AG08396 (cell line): ENCODE data around the gene FAM3A.
"Not testable (repeated sequence)": the region's sequence is repeated elsewhere in the genome, so short reads cannot be mapped to it uniquely, and the experiment has no call there.

Source experiments
- DNase-seq: peaks from one replicate; pipeline ENCODE4 v3.0.0; 2012; ENCODE audit warnings: low spot score, mixed read lengths

Gene FAM3A

DNA sequence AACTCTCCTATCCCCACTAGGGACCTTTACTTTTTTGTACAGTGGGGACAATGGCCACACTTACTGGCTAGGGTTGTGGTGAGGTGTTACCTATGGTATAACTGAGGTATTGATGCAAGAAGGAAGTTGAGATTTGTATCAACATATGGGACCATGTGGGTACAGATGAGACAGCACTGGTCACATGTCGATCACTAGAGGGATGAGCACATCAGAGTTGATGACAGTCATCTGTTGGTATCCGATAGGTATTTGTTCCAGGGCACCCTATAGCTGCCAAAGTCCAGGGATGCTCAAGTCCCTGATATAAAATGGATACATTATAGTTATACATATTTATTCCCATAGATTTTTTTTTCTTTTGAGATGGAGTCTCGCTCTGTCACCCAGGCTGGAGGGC, 13.0 kb downstream of the FAM3A start:
- DNase-seq = no peak

DNA sequence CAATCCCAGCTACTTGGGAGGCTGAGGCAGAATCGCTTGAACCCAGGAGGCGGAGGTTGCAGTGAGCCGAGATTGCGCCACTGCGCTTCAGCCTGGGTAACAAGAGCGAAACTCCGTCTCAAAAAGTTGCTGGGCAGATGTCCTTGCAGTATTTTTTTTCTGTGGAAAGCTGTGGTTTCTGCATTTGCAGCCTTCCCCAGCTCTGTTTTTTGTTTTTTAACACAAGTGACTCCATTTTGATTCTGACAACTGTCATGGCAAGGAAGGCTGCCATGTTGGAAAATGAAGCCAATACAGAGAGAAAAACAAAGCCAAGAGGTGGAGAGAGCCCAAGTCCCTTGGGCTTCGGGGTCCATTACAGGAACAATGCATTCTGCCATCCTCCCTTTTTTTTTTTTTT, 13.9 kb downstream of the FAM3A start:
- no peak for DNase-seq

DNA sequence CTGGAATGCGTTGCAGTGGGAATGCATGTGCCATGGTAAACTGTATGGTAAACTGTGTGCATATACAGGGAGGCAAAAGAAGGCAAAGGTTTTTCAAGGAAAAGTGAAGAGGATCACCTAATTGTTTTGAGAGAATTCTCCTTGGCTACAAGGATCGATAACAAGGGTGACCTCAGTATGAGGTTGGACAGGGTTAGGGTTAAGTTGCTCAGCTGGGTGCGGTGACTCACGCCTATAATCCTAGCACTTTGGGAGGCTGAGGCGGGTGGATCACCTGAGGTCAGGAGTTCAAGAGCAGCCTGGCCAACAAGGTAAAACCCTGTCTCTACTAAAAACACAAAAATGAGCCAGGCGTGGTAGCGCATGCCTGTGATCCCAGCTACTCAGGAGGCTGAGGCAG, 14.6 kb downstream of the FAM3A start:
- not testable (repeated sequence) for DNase-seq

DNA sequence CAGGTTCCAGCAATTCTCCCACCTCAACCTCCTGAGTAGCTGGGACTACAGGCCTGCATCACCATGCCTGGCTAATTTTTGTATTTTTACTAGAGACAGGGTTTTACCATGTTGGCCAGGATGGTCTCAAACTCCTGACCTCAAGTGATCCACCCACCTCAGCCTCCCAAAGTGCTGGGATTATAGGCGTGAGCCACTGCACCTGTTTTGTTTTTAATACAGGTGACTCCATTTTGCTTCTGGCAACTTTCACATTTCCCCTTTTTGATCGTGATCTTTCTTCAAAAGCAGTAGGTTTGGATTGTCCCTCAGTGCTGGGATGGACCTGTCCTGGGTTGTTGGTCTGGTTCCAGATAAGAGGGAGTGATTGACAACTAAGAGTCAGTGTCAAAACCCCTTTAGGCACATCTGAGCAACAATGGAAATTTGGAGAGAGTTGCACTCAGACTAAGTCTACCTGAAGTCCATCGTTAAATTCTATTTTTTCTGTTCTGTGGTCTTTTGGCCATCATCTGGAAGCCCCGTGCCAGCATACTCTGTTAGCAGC, 19.4 kb downstream of the FAM3A start:
- DNase-seq = not testable (repeated sequence)

DNA sequence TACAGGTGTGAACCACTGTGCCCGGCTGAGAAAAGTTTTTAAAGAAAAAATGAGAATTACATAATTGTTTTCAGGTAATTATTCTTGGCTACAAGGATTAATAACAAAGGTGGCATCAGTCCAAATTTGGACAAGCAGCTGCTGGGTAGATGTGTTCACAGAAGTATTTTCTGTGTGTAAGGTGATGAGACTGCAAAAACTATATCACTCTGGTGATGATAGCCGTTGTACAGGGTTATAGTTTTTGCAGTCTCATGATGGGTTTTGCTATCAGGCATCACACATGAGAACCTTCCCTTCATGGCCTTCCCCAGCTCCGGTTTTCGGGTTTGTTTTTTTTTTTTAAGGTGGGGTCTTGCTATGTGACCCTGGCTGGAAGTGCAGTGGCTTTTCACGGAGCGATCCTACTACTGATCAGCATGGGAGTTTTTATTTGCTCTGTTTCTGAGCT, 20.5 kb downstream of the FAM3A start:
- DNase-seq = no peak

DNA sequence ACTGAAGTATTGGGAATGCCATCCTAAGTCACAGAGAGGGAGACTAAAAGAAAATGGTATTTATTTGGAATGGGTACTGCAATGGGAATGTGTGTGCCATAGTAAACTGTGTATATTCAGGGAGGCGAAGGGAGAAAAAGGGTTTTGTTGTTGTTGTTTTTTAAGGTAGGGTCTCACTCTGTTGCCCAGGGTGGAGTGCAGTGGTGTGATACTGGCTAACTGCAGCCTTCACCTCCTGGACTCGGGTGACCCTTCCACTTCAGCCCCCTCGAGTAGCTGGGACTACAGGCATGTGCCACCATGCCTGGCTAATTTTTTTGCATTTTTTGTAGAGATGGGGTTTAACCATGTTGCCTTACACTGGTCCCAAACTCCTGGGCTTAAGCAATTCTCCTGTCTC, 21.3 kb downstream of the FAM3A start:
- DNase-seq = no peak

GRCh38 chrX:154490414-154491083, 25.5 kb downstream of the FAM3A start, which contains the start of gene SLC10A3:
SLC10A3 (minus strand) TSS chrX:154490629; CDS start chrX:154488940, 1,689 bp downstream.
- peak; percentile 95 for DNase-seq

DNA sequence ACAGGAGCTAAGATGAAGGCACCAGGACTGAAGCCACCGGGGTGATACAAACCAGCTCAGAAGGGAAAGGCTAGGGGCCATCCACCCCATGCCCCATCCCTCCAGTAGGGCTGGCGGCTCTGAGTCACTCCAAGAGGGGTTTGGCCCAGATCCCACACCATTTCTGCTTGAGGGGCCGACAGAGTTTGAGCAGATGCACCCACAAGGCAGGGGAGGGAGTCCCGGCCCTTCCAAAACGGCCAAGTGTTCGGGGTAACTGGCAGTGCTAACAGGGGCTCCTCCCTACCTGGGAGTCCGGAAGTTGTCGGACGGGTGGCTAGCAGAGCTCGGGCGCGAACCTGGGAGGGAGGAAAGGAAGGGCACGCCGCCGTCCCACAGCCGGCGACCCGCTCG, 26.0 kb downstream of the FAM3A start:
- peak; percentile 54 for DNase-seq

DNA sequence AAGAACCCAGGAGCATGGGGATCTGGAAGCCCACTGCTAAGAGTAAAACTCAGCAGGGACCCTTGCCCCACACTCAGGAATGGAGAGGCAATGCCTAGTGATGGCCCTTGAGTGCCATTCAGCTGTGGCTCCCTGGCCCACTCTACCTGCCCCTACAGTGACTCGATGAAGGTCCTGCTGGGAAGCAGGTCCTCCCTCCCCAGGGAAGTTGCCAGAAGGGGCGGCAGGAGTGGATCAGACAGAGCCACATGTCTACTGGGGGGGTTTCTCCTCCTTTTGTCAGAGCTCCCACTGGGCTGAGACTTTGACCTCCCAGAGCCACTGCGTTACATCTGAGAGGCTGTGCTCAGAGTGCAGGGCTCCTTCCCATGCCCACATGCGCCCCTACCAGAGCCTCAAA, 26.9 kb downstream of the FAM3A start:
- DNase-seq = no peak

DNA sequence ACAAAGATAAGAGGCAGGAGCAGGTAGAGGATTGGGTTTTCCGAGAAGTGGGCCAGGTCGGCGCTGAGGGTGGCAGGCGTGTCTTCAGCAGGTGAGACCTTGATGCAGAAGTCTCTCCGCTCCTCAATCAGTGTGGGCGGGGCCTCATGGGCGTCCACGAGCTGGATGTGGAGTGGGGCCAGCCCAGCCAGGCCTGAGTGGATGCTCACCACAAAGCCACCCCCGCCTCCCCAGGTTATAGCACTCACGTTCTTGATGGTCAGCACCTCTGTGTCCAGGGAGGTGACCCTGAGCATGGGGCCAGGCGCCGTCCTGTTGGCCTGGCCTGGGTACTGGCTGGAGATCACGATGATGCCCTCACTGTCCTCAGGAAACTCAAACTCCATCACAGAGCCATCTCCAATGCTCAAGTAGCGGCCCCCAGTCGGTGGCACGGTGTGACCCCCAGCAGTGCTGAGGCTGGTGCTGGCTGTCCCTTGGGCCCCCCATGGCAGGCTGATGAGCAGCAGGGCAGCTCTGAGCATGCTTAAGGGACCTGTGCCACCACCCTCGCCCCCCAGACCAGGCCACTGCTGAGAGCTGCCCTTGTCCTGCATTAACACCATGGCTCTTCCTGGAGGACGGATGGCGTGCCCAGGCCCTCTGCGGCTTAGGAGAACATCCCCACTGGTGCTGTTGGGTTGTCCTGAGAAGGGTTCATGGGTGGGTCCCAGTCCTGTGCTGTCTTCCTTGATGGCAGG, 27.5 kb downstream of the FAM3A start:
- no peak for DNase-seq

DNA sequence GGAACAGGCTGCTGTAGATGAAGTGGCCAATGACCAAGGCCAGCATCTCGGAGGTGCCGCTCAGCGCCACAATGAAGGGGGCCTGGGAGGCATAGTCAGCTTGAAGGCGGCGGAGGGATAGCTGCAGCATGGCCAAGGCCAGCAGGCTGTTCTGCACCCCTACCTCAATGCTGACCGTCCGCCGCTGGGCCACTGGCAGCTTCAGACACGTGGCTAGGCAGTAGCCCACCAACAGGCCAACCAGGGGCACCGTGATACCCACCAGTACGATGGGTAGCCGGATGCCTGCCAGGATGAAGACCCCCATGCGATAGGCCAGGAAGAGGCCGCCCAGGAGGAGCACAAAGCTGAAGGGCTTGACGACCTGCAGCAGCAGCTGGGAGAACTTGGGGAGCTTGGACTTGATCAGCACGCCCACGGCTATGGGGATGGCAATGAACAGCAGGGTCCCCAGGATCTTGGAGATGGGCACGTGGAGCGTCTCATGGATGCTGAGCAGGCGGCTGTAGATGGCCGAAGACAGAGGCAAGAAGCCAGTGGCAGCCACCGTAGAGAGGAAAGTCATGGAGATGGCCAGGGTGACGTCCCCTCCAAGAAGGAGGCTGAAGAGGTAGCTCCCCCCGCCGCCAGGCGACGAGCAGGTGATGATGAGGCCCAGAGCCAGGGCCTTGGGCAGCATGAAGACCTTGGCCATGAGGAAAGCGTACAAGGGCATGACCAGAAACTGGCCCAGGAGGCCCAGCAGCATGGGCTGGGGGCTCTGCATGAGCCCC, 28.3 kb downstream of the FAM3A start:
- DNase-seq = no peak

DNA sequence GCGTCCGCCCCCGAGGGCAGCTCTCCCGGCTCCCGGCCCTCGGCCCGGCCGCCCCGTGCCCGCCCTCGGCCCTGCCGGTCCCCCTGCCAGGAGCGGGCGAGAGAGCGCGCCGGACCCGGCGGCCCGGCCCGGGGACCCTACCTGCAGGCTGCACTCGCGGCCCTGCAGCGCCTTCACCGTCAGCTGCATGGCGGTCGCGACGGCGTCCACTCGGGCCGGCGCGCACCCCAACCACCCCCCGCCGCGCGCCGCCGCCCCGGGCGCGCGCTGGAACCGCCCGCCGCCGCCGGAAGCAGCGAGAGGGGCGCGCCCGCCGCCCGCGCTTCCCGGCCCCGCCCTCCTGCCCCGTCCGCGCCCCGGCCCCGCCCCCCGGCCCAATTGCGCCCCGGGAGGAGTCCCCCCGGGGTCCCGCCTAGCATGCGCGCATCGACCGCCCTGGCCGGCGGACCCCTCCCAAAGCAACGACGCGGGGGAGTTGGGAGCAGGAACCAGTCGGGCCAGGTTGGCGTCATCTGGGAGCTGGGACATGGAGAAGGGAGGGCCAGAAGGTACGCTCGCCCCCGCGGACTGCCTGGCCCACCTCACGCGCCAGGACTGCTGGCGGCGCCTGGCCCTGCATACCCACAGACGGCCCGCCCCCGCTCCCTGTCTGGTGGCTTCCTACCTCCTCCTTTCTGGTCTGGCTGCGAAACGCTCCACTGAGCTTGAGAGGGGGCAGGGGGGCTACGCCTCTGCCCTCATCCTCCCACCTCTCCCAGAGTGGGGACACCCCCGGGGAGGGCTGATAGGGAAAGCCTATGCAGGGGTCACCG, 29.4 kb downstream of the FAM3A start, which contains the start of gene UBL4A:
UBL4A (minus strand) TSS at position 220 of the 812 bp plus-strand sequence; CDS start at position 189, 31 bp downstream.
- peak; percentile 69 for DNase-seq

- no peak for DNase-seq
These were observed 30.0 kb downstream of the FAM3A start for GRCh38 chrX:154486052-154486395.

- no peak for DNase-seq
These were observed 30.6 kb downstream of the FAM3A start for GRCh38 chrX:154485150-154486051.

DNA sequence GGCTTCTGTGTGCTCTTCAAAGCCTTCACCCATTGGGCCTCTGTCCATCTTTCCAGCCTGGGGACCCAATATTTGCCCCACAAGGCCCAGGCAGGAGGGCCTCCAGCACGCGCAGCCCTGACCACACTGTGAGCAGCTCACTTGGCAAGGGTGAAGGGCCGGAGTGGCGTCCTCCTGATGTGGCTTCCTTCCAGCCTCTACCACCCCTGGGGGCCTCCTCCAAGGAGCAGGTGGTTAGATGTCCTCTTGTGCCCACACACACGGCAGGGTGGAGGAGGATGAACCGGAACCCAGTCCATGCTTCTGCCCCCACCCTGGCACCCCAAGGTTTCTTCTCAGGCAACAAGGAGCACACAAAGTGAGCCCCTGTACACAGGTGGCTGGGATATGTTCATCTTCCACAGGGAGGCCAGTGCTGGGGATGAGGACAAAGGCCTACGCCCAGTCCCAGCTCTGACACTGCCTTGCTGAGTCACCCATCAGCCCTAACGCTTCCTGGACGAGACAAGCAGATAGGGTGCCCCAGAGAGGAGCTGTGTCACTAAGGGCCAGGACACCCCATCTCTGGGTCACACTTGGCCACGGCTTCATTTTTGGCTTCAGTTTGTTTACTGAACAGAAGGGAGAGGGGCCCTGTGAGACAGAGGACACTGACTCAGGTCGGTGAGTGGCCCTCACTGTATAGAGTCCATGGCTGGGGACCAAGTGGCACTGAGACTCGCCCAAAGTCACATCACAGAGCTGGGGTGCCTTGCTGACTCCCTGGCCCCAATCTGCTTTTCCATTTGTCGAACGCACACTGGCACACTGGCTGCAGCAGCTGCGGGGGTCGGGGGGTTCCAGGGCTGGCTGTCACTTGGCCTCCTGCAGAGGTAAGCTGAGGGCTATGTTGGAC, 31.5 kb downstream of the FAM3A start:
- DNase-seq = no peak

GRCh38 chrX:154483325-154483724, 32.7 kb downstream of the FAM3A start:
- DNase-seq = no peak

DNA sequence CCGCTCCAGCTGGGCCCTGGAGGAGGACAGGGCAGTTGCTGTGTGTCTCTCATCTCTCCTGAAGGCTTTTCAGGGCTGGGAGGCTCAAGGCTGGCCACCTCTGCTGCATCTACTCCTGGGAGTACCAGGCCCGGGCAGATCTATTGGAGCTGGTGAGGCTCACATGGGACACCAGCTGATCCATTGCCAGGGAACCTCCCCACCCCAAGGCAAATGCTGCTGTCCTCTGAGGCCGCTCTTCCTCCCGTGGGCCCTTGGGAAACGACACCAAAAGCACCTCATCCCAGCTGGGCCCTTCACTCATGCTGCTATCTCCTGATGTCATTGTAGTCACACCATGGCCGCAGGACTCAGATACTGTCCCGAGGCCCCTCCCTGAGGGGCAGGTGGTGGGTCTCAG, 33.2 kb downstream of the FAM3A start:
- DNase-seq = no peak

DNA sequence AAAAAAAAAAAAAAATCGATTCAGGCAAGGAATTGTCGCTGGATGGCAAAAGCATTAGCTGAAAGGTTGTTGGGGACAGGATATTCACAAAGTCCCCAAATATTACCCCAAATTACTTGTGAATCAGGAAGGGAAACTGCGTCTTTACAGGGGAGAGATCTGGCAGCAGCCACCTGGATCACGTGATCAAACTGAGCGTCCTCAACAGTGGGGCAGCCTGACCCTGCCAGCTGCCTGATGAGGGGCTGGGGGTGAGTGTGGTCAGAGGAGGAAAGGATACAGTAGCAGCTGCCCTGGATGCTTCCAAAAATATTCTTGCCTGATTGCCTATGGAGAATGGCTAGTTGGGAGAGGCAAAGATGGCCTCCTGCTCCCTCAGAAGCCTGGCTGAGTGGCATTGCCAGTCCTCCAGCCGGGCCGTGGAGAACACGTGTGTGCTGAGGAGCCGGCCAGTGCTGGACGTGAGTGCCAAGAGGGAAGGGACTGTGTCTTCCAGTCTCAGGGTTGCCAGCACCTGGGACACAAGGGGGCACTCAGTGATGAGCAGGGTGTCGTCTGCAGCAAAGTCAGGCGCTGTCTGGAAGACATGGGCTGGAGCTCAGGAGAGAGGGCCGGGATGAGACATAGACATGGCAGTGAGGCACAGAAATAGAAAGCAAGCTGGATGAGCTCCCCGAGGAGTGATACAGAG, 34.0 kb downstream of the FAM3A start:
- DNase-seq = no peak

DNA sequence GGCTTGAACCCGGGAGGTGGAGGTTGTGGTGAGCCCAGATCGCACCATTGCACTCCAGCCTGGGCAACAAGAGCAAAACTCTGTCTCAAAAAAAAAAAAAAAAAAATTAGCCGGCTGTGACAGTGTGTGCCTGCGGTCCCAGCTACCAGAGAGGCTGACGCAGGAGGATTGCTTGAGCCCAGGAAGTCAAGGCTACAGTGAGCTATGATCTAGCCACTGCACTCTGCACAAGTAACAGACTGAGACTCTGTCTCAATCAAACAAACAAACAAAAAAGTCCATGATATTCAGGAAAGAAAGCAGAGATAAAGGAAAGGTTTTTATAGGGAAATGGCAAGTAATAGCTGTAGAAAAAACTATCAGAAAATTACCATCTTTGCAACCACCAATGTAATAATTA, 34.8 kb downstream of the FAM3A start:
- DNase-seq = no peak
